Measurements from ENCODE around the gene ANK3. TPM values are rescaled to one million over a fixed set of nuclear protein-coding genes. Genes with fewer than 3 reads are reported as not detected.

ANK3 gene
- total and polyA plus RNA-seq, 8 donors, result 3.3 to 28.5 (median 17.3) TPM

GRCh38 chr10:60351191-60351853 is 38.4 kb downstream of the ANK3 start:
- ATAC-seq, result peak in 2 of 4 donors; percentile 21 to 29
- no peak for DNase-seq
- H3K4me3 ChIP-seq, result no peak overlapping the region
- no peak overlapping the region for H3K27ac ChIP-seq
- H3K9me3 ChIP-seq, result no peaks in the 10 kb centered on the region
- H3K27me3 ChIP-seq, result no peaks in the 10 kb centered on the region
- TF ChIP-seq CTCF (IDR thresholded peaks at IDR 0.05), result no peak
- FAIRE-seq, result no peak
- peaks cover 0 to 11% (median 5%) of the 10 kb centered on the region in 3 donors for H3K4me1 ChIP-seq
- 68 to 77% methylated on average over 4 of the region's 4 CpGs for WGBS, 2 donors
- no peaks in the 10 kb centered on the region for H3K36me3 ChIP-seq
- intact Hi-C loops (cut with DNase I), result no loop called here

GRCh38 chr10:60350400-60350799 is 39.3 kb downstream of the ANK3 start:
- H3K4me1 ChIP-seq, result peaks cover 0 to 11% (median 5%) of the 10 kb centered on the region in 3 donors
- no peak overlapping the region for H3K4me3 ChIP-seq
- no peaks in the 10 kb centered on the region for H3K36me3 ChIP-seq
- TF ChIP-seq CTCF (IDR thresholded peaks at IDR 0.05), result no peak
- no peaks in the 10 kb centered on the region for H3K9me3 ChIP-seq
- DNase-seq, result peak in 3 of 6 donors; percentile 13 to 27 (median 25)
- no peak overlapping the region for H3K27ac ChIP-seq
- FAIRE-seq, result no peak
- WGBS, 2 donors, result 36 to 44% methylated on average over 2 of the region's 2 CpGs
- ATAC-seq, result peak; percentile 80 to 95 (median 89)
- intact Hi-C loops (cut with DNase I), result no loop called here
- H3K27me3 ChIP-seq, result no peaks in the 10 kb centered on the region

GRCh38 chr10:60349426-60349825 is 40.2 kb downstream of the ANK3 start:
- TF ChIP-seq CTCF (IDR thresholded peaks at IDR 0.05), result no peak
- DNase-seq (no peak), FAIRE-seq (no peak), ATAC-seq (no peak)
- Histone ChIP-seq H3K9me3 (no peaks in the 10 kb centered on the region), H3K27me3 (no peaks in the 10 kb centered on the region), H3K4me1 (peaks cover 0 to 7% (median 5%) of the 10 kb centered on the region in 3 donors), H3K36me3 (no peaks in the 10 kb centered on the region), H3K27ac (no peak overlapping the region), H3K4me3 (no peak overlapping the region)
- WGBS, 2 donors, result 82 to 90% methylated on average over 2 of the region's 2 CpGs
- intact Hi-C loops (cut with DNase I), result no loop called here

GRCh38 chr10:60348982-60349381 is 40.7 kb downstream of the ANK3 start:
- DNase-seq (no peak), FAIRE-seq (no peak), ATAC-seq (no peak)
- intact Hi-C loops (cut with DNase I), result no loop called here
- 91 to 94% methylated on average over 2 of the region's 2 CpGs for WGBS, 2 donors
- H3K4me3 ChIP-seq, result no peak overlapping the region
- no peak overlapping the region for H3K27ac ChIP-seq
- no peaks in the 10 kb centered on the region for H3K9me3 ChIP-seq
- H3K27me3 ChIP-seq, result no peaks in the 10 kb centered on the region
- H3K36me3 ChIP-seq, result no peaks in the 10 kb centered on the region
- TF ChIP-seq CTCF (IDR thresholded peaks at IDR 0.05), result no peak
- peaks cover 0 to 7% (median 5%) of the 10 kb centered on the region in 3 donors for H3K4me1 ChIP-seq

- no peak for ATAC-seq
Measured at GRCh38 chr10:60347270-60347669, 42.4 kb downstream of the ANK3 start.

More at GRCh38 chr10:60347270-60347669, 42.4 kb downstream of the ANK3 start:
- Histone ChIP-seq H3K27me3 (no peaks in the 10 kb centered on the region), H3K4me1 (peaks cover 0 to 7% (median 5%) of the 10 kb centered on the region in 3 donors), H3K36me3 (no peaks in the 10 kb centered on the region), H3K27ac (no peak overlapping the region), H3K9me3 (no peaks in the 10 kb centered on the region), H3K4me3 (no peak overlapping the region)
- DNase-seq (no peak), FAIRE-seq (no peak)
- intact Hi-C loops (cut with DNase I), result no loop called here
- TF ChIP-seq CTCF (IDR thresholded peaks at IDR 0.05), result no peak
- WGBS, 2 donors, result 98 to 100% methylated on average over 1 of the region's 1 CpG

Measured in pancreas (tissue), 10 donors.